Neural cell (in vitro differentiated cells): Measurements from ENCODE around the gene IER5L.

Experiments
- EP300 ChIP-seq: fragments of 450-650 bp; conservative IDR thresholded peaks from 2 replicates; pipeline ENCODE4 v1.6.1; 2014; ENCODE audit warnings: antibody characterized with exemption, mild to moderate bottlenecking, moderate library complexity; ENCODE audit not compliant: poor library complexity, severe bottlenecking
- EZH2 ChIP-seq: fragments of 200-600, 300-800 bp; shearing (Covaris generic), sonication (generic); IDR thresholded peaks from 2 replicates; pipeline ENCODE4 v1.6.1; 2014; ENCODE audit warnings: antibody characterized with exemption, low read length, borderline replicate concordance, mild to moderate bottlenecking; ENCODE audit not compliant: insufficient read depth, poor library complexity, severe bottlenecking
- MXI1 ChIP-seq: fragments of 450-650 bp; conservative IDR thresholded peaks from 2 replicates; pipeline ENCODE4 v1.6.1; 2014; ENCODE audit warnings: antibody characterized with exemption, mild to moderate bottlenecking; ENCODE audit not compliant: poor library complexity, severe bottlenecking
- POLR2AphosphoS5 ChIP-seq: IDR thresholded peaks from 2 replicates; pipeline ENCODE4 v1.6.1; 2012
- RAD21 ChIP-seq: fragments of 450-650 bp; conservative IDR thresholded peaks from 2 replicates; pipeline ENCODE4 v1.6.1; 2014; ENCODE audit warnings: antibody characterized with exemption, mild to moderate bottlenecking, moderate library complexity
- SMC3 ChIP-seq: fragments of 450-650 bp; conservative IDR thresholded peaks from 2 replicates; pipeline ENCODE4 v1.6.1; 2014; ENCODE audit warnings: antibody characterized with exemption, mild to moderate bottlenecking, moderate library complexity; ENCODE audit not compliant: poor library complexity
- TF ChIP-seq, protein P1 (sequence below): fragments of 450-650 bp; IDR thresholded peaks from 2 replicates; pipeline ENCODE4 v1.5.1; 2014; ENCODE audit warnings: antibody characterized with exemption, mild to moderate bottlenecking, moderate library complexity; ENCODE audit not compliant: poor library complexity, severe bottlenecking

DNA sequence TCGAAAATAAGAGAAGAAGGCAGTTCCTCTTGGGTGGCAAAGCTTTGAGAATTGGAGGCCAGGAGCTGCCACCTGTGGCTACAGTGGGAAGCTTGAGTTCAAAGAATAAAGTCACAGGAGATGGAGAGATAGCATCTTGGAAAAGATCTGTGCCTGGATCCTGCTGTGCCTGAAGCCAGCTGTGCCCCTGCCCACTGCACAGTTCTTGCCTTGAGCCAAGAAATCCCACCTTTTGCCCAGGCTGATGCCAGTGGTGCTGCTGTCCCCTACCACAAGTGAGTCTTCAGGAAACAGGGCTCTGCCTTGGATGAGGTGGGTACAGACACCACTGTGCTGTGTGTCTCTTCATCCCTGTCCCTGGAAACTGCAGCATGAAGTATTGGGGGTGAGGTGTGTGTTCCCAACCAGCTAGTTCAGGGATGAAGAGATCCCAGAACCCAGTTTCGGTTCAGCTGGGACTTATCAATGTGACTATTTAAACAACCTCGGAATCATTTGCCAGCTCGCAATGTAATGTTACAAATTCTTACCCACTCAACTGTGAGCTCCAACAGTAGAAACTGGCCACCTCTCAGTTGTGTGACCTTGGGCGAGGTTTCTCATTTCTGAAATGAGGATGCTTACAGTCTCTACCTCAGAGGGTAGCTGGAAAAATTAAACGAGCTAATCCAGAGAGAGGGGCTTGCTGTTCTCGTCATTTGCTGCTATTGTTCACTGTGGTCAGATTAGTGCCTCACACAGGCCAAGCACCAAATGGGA is 5.9 kb downstream of the IER5L start:
- TF ChIP-seq, protein P1, sequence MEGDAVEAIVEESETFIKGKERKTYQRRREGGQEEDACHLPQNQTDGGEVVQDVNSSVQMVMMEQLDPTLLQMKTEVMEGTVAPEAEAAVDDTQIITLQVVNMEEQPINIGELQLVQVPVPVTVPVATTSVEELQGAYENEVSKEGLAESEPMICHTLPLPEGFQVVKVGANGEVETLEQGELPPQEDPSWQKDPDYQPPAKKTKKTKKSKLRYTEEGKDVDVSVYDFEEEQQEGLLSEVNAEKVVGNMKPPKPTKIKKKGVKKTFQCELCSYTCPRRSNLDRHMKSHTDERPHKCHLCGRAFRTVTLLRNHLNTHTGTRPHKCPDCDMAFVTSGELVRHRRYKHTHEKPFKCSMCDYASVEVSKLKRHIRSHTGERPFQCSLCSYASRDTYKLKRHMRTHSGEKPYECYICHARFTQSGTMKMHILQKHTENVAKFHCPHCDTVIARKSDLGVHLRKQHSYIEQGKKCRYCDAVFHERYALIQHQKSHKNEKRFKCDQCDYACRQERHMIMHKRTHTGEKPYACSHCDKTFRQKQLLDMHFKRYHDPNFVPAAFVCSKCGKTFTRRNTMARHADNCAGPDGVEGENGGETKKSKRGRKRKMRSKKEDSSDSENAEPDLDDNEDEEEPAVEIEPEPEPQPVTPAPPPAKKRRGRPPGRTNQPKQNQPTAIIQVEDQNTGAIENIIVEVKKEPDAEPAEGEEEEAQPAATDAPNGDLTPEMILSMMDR = no peak
- TF ChIP-seq EZH2 (no peak), POLR2AphosphoS5 (no peak), EP300 (no peak), RAD21 (no peak), MXI1 (no peak), SMC3 (no peak)
